Mesendoderm (in vitro differentiated cells): ENCODE data around the gene MUSTN1.

ENCODE experiments used
- DNase-seq: peaks from one replicate; pipeline ENCODE4 v3.0.0; 2013
- H2AK5ac ChIP-seq: 2 replicates; pipeline ENCODE4 v1.6.1; 2013; ENCODE audit warnings: low read length, inconsistent platforms
- H2BK120ac ChIP-seq: 2 replicates; pipeline ENCODE4 v1.6.1; 2013; ENCODE audit warnings: low read depth, mild to moderate bottlenecking, low read length, moderate library complexity, mixed read lengths
- H2BK15ac ChIP-seq: replicated peaks from 2 replicates; pipeline ENCODE4 v1.6.1; 2013; ENCODE audit warnings: low read depth, mild to moderate bottlenecking, moderate library complexity
- H2BK5ac ChIP-seq: 2 replicates; pipeline ENCODE4 v1.6.1; 2013; ENCODE audit warnings: low read length, inconsistent platforms
- H3K18ac ChIP-seq: 2 replicates; pipeline ENCODE4 v1.6.1; 2013; ENCODE audit warnings: mild to moderate bottlenecking, low read length, mixed read lengths
- H3K23ac ChIP-seq: one replicate; pipeline ENCODE4 v1.6.1; 2013; ENCODE audit warnings: low read length
- H3K27ac ChIP-seq: 2 replicates; pipeline ENCODE4 v1.5.1; 2013; ENCODE audit warnings: low read depth, mild to moderate bottlenecking, inconsistent platforms, low read length, moderate library complexity
- H3K27me3 ChIP-seq: 2 replicates; pipeline ENCODE4 v1.6.1; 2013; ENCODE audit warnings: low read length, control low read depth, mild to moderate bottlenecking, inconsistent platforms; ENCODE audit not compliant: insufficient read depth, poor library complexity
- H3K36me3 ChIP-seq: 2 replicates; pipeline ENCODE4 v1.6.1; 2013; ENCODE audit warnings: low read length, inconsistent platforms; ENCODE audit not compliant: control insufficient read depth, insufficient read depth
- H3K4ac ChIP-seq: one replicate; pipeline ENCODE4 v1.6.1; 2013; ENCODE audit warnings: low read depth, mild to moderate bottlenecking, low read length, moderate library complexity
- H3K4me1 ChIP-seq: 2 replicates; pipeline ENCODE4 v1.6.1; 2013; ENCODE audit warnings: low read depth, low read length, inconsistent platforms; ENCODE audit not compliant: control insufficient read depth
- H3K4me2 ChIP-seq: 2 replicates; pipeline ENCODE4 v1.6.1; 2013; ENCODE audit warnings: low read length
- H3K4me3 ChIP-seq: 2 replicates; pipeline ENCODE4 v1.5.1; 2013; ENCODE audit warnings: mild to moderate bottlenecking, low read length
- H3K56ac ChIP-seq: one replicate; pipeline ENCODE4 v1.6.1; 2013; ENCODE audit warnings: low read length
- H3K79me1 ChIP-seq: 2 replicates; pipeline ENCODE4 v1.6.1; 2013; ENCODE audit warnings: low read length, inconsistent platforms
- H3K79me2 ChIP-seq: 2 replicates; pipeline ENCODE4 v1.6.1; 2013; ENCODE audit warnings: mild to moderate bottlenecking, low read length; ENCODE audit not compliant: control insufficient read depth, insufficient read depth
- H3K9ac ChIP-seq: 2 replicates; pipeline ENCODE4 v1.6.1; 2013; ENCODE audit warnings: low read length, inconsistent platforms
- H4K5ac ChIP-seq: one replicate; pipeline ENCODE4 v1.6.1; 2013; ENCODE audit warnings: low read length
- H4K8ac ChIP-seq: one replicate; pipeline ENCODE4 v1.6.1; 2013; ENCODE audit warnings: low read depth, mild to moderate bottlenecking, control low read depth, low read length, moderate library complexity
- whole genome bisulfite sequencing: extraction: QIAGEN DNeasy Blood & Tissue Kit; methylation state at CpG from one replicate; pipeline ENCODE4 v1.1.7; 2013; ENCODE audit warnings: low lambda C conversion rate, missing lambda C conversion rate; ENCODE audit not compliant: insufficient coverage; ENCODE audit errors: extremely low coverage; 5-methylcytosine and 5-hydroxymethylcytosine counted together

MUSTN1 gene

DNA sequence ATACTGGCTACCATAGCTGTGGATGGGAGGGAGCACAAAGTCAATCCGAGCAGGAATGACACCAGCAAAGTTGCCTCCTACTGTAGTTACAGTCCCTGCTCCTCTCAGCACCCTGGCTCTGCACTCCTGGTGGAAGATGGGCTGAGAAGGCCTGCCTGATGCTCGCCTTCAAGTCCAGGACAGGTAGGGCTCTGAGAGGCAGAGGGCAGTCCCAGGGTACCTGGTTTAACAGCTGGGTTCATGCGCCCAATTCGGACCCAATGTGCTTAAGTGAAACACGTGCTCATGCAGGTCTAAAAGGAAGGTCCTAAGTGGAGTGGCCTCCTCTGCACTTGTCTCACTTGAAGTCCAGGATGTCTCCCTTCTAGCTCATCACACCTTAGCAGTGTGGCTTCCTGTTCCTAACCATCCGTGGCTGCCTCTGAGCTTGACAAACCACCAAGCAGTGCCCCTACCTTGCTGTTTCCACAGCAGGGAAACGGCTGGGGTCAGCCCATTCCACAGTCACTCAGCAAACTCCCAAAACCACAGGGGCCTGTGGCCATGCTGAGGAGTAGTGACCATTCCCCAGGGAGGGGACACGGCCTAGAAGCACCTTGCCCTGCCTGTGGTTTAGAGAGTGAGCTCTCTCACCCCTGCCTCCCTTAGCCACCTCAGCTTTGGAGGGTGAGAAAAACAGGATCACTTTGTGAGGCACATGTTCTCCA, 3.9 kb upstream of the MUSTN1 start:
- Histone ChIP-seq H3K4me2 (no peak overlapping the region), H3K56ac (no peak overlapping the region), H3K4ac (no peak overlapping the region), H3K4me3 (no peak overlapping the region), H3K9ac (no peak overlapping the region), H2AK5ac (no peak overlapping the region), H4K8ac (no peak overlapping the region), H3K18ac (no peak overlapping the region), H3K4me1 (no peaks in the 10 kb centered on the region), H2BK120ac (no peak overlapping the region), H3K23ac (no peak overlapping the region), H3K79me1 (no peaks in the 10 kb centered on the region), H3K27ac (no peak overlapping the region), H2BK15ac (no peak overlapping the region), H3K27me3 (no peaks in the 10 kb centered on the region), H2BK5ac (no peak overlapping the region), H4K5ac (no peak overlapping the region), H3K36me3 (no peaks in the 10 kb centered on the region), H3K79me2 (no peaks in the 10 kb centered on the region)
- no CpG with 5 or more reads among the region's 8 CpGs for WGBS
- DNase-seq = no peak

DNA sequence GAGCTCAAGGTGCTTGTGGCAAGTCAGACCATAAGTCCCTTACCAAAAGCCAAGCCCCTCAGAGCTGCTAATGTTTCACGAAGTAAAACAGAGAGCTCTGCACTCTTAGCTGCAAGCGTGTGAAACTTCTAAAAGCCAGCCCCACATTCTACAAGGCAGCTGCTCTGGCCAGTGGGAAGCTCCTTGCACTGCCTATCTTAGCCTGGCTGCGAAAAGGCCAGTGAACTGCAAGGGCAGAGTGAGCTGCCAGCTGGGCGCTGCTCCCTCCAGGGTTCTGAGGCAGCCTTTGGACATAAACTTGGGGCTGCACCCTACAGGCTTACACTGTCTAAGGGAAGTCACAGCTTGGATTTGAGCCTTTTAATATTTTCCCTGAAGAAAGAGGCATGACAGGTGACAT, 2.2 kb upstream of the MUSTN1 start:
- Histone ChIP-seq H3K23ac (no peak overlapping the region), H3K79me2 (no peaks in the 10 kb centered on the region), H3K4me2 (no peak overlapping the region), H2BK120ac (no peak overlapping the region), H3K9ac (no peak overlapping the region), H3K27me3 (no peaks in the 10 kb centered on the region), H3K18ac (no peak overlapping the region), H3K4me3 (no peak overlapping the region), H4K5ac (no peak overlapping the region), H3K36me3 (no peaks in the 10 kb centered on the region), H3K27ac (no peak overlapping the region), H3K56ac (no peak overlapping the region), H3K4me1 (no peaks in the 10 kb centered on the region), H3K79me1 (no peaks in the 10 kb centered on the region), H3K4ac (no peak overlapping the region), H2AK5ac (no peak overlapping the region), H2BK15ac (no peak overlapping the region), H2BK5ac (no peak overlapping the region), H4K8ac (no peak overlapping the region)
- no peak for DNase-seq
- WGBS = no CpG with 5 or more reads among the region's 4 CpGs

DNA sequence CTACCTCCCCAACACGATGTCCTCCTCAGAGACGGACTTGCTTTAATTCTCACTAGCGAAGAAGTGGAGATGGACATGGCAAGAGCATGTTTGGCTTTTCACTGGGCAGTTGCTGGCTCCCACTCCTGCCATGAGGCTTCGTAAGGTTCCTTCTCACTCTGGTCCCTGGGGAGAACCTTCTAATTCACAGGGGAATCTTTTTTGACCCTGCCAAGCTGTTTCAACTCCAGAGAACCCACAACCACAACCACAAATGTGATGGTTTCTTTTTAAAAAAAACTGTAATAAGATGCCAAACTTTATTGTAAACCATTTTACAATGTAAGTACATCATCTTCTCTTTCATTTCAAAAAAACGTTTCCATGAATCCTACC, 1.6 kb upstream of the MUSTN1 start:
- H4K8ac ChIP-seq = no peak overlapping the region
- H2AK5ac ChIP-seq = no peak overlapping the region
- no peaks in the 10 kb centered on the region for H3K36me3 ChIP-seq
- no peaks in the 10 kb centered on the region for H3K79me2 ChIP-seq
- DNase-seq = no peak
- H2BK15ac ChIP-seq = no peak overlapping the region
- no peak overlapping the region for H3K18ac ChIP-seq
- H3K9ac ChIP-seq = no peak overlapping the region
- no peaks in the 10 kb centered on the region for H3K27me3 ChIP-seq
- H3K4me3 ChIP-seq = no peak overlapping the region
- H3K4ac ChIP-seq = no peak overlapping the region
- H3K79me1 ChIP-seq = no peaks in the 10 kb centered on the region
- no peak overlapping the region for H3K56ac ChIP-seq
- H2BK5ac ChIP-seq = no peak overlapping the region
- no peak overlapping the region for H3K27ac ChIP-seq
- 100% methylated on average over 1 of the region's 5 CpGs for WGBS
- no peak overlapping the region for H3K4me2 ChIP-seq
- no peaks in the 10 kb centered on the region for H3K4me1 ChIP-seq
- H2BK120ac ChIP-seq = no peak overlapping the region
- no peak overlapping the region for H3K23ac ChIP-seq
- no peak overlapping the region for H4K5ac ChIP-seq

DNA sequence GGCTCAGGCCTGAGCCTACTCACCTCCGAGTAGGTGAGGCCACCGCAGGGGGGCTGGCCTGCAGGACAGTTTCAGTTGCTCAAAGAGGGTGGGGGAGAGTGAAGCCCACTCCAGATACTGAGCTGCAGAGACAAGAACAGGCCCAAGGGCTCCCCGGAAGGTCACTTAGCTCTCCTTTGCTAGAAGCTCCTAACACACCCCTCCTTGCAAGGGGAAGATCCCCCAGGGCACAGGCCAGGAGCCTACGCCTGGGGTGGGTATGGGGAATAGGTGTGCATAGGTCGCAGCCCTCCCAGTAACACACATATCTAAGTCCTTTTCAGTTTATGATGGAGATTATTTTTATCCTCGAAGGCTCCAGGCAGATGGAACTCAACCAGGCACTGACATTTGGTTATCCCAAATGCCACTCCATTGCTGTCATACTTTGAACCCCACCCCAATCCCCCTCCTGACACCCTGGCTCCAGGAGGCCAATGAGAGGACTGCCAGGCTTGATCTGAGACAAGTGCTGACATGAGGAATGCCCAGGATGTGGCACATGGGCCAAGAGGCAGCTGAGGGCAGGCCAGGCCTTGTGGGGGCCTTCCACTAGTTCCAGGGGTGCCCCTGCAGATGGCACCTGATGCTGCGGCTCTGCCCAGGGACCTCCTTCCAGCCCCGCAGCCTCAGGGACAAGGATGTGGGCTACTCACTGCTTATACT, 1.1 kb upstream of the MUSTN1 start:
- no peak overlapping the region for H3K4me3 ChIP-seq
- H3K23ac ChIP-seq = no peak overlapping the region
- no peak overlapping the region for H3K9ac ChIP-seq
- H3K27ac ChIP-seq = no peak overlapping the region
- H4K8ac ChIP-seq = no peak overlapping the region
- H3K18ac ChIP-seq = no peak overlapping the region
- no peak overlapping the region for H4K5ac ChIP-seq
- no CpG with 5 or more reads among the region's 8 CpGs for WGBS
- H3K56ac ChIP-seq = no peak overlapping the region
- no peaks in the 10 kb centered on the region for H3K79me2 ChIP-seq
- no peak overlapping the region for H2BK15ac ChIP-seq
- H2AK5ac ChIP-seq = no peak overlapping the region
- H3K4me2 ChIP-seq = no peak overlapping the region
- DNase-seq = no peak
- no peaks in the 10 kb centered on the region for H3K27me3 ChIP-seq
- H2BK5ac ChIP-seq = no peak overlapping the region
- no peaks in the 10 kb centered on the region for H3K79me1 ChIP-seq
- H2BK120ac ChIP-seq = no peak overlapping the region
- H3K4me1 ChIP-seq = no peaks in the 10 kb centered on the region
- H3K4ac ChIP-seq = no peak overlapping the region
- no peaks in the 10 kb centered on the region for H3K36me3 ChIP-seq

DNA sequence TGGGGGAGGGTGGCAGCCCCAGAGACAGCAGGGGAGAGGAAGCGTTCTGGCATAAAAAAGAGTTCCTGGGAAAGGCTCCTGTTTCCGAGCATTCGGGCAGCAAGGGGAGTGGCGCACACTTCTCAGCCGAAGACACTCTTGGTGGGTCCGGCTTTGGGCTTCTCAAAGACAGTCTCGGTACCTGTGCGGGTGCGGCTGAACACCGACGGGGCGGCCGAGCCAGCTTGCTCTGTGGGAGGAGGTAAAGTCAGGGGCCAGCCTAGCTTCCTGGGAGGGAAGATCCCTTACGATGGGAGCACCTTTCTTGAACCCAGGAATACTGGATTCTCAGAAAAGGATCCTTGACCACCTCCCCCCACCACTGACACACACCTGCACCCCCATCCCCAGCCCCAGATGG, 1.6 kb downstream of the MUSTN1 start:
- H3K4me3 ChIP-seq = no peak overlapping the region
- no peaks in the 10 kb centered on the region for H3K4me1 ChIP-seq
- no peak overlapping the region for H3K23ac ChIP-seq
- H3K27me3 ChIP-seq = no peaks in the 10 kb centered on the region
- no peaks in the 10 kb centered on the region for H3K79me1 ChIP-seq
- no peak for DNase-seq
- no peak overlapping the region for H2BK5ac ChIP-seq
- H3K79me2 ChIP-seq = no peaks in the 10 kb centered on the region
- H2BK120ac ChIP-seq = no peak overlapping the region
- H4K8ac ChIP-seq = no peak overlapping the region
- H3K36me3 ChIP-seq = no peaks in the 10 kb centered on the region
- no peak overlapping the region for H2AK5ac ChIP-seq
- no peak overlapping the region for H3K56ac ChIP-seq
- H3K27ac ChIP-seq = no peak overlapping the region
- H3K18ac ChIP-seq = no peak overlapping the region
- no peak overlapping the region for H2BK15ac ChIP-seq
- no peak overlapping the region for H4K5ac ChIP-seq
- H3K4me2 ChIP-seq = no peak overlapping the region
- no peak overlapping the region for H3K4ac ChIP-seq
- no peak overlapping the region for H3K9ac ChIP-seq
- WGBS = no CpG with 5 or more reads among the region's 14 CpGs
